Measurements from ENCODE around the gene ZNF827. TPM values are rescaled to one million over a fixed set of nuclear protein-coding genes. Genes with fewer than 3 reads are reported as not detected.

Gene ZNF827
- total RNA-seq, 1 experiment from 2014 or later, result 9.8 TPM

GRCh38 chr4:145881576-145881975 lies 57.0 kb downstream of the ZNF827 start:
- no peak overlapping the region for H3K27ac ChIP-seq (ENCODE audit: low read length)
- no peaks in the 10 kb centered on the region for H3K27me3 ChIP-seq (ENCODE audit: low read length)
- no peak overlapping the region for H2AFZ ChIP-seq (ENCODE audit: low read length)
- H3K79me2 ChIP-seq (ENCODE audit: low read length), result no peaks in the 10 kb centered on the region
- H3K9ac ChIP-seq (ENCODE audit: low read length), result no peak overlapping the region
- no peaks in the 10 kb centered on the region for H3F3A ChIP-seq (ENCODE audit: low read length, unreplicated experiment)
- H3K9me2 ChIP-seq (replicated peaks; ENCODE audit: low read length), result no peaks in the 10 kb centered on the region
- ATAC-seq (no peak), DNase-seq (no peak)
- ChIA-PET CTCF (no interaction called here), POLR2A (ENCODE audit: unreplicated experiment) (no interaction called here)
- BruUV-seq (replicated peaks), result no TSS peak
- H3K36me3 ChIP-seq (ENCODE audit: low read depth, low read length), result no peaks in the 10 kb centered on the region
- intact Hi-C loops (cut with micrococcal nuclease), result no loop called here
- no peaks in the 10 kb centered on the region for H4K20me1 ChIP-seq (ENCODE audit: low read length)
- TF ChIP-seq CTCF (conservative IDR thresholded peaks at IDR 0.05; ENCODE audit: low read depth, low read length) (no peak), EZH2 (IDR thresholded peaks at IDR 0.05; ENCODE audit: low read length, unreplicated experiment) (no peak)
- no peaks in the 10 kb centered on the region for H3K9me3 ChIP-seq (ENCODE audit: low read length)
- no peaks in the 10 kb centered on the region for H3K4me1 ChIP-seq (ENCODE audit: insufficient read depth, low read length)
- no peak overlapping the region for H3K4me2 ChIP-seq (ENCODE audit: low read length)
- no peak overlapping the region for H3K4me3 ChIP-seq (ENCODE audit: low read length)

GRCh38 chr4:145880355-145880960 lies 58.2 kb downstream of the ZNF827 start:
- Histone ChIP-seq H3K79me2 (ENCODE audit: low read length) (no peaks in the 10 kb centered on the region), H3K9me3 (ENCODE audit: low read length) (no peaks in the 10 kb centered on the region), H3K4me2 (ENCODE audit: low read length) (no peak overlapping the region), H3K9ac (ENCODE audit: low read length) (no peak overlapping the region), H3K4me3 (ENCODE audit: low read length) (no peak overlapping the region), H3K36me3 (ENCODE audit: low read depth, low read length) (no peaks in the 10 kb centered on the region), H3K4me1 (ENCODE audit: insufficient read depth, low read length) (no peaks in the 10 kb centered on the region), H4K20me1 (ENCODE audit: low read length) (no peaks in the 10 kb centered on the region), H3F3A (ENCODE audit: low read length, unreplicated experiment) (no peaks in the 10 kb centered on the region), H2AFZ (ENCODE audit: low read length) (no peak overlapping the region), H3K27ac (ENCODE audit: low read length) (no peak overlapping the region), H3K9me2 (replicated peaks; ENCODE audit: low read length) (no peaks in the 10 kb centered on the region), H3K27me3 (ENCODE audit: low read length) (no peaks in the 10 kb centered on the region)
- no peak for ATAC-seq
- no peak for TF ChIP-seq EZH2 (IDR thresholded peaks at IDR 0.05; ENCODE audit: low read length, unreplicated experiment)
- ChIA-PET CTCF (no interaction called here), POLR2A (ENCODE audit: unreplicated experiment) (no interaction called here)
- no TSS peak for BruUV-seq (replicated peaks)
- DNase-seq, result no peak
- intact Hi-C loops (cut with micrococcal nuclease), result no loop called here

GRCh38 chr4:145879598-145879997 lies 59.0 kb downstream of the ZNF827 start:
- Histone ChIP-seq H3K36me3 (ENCODE audit: low read depth, low read length) (no peaks in the 10 kb centered on the region), H2AFZ (ENCODE audit: low read length) (no peak overlapping the region), H3F3A (ENCODE audit: low read length, unreplicated experiment) (no peaks in the 10 kb centered on the region), H3K4me3 (ENCODE audit: low read length) (no peak overlapping the region), H3K9ac (ENCODE audit: low read length) (no peak overlapping the region), H3K79me2 (ENCODE audit: low read length) (no peaks in the 10 kb centered on the region), H3K27me3 (ENCODE audit: low read length) (no peaks in the 10 kb centered on the region), H3K9me3 (ENCODE audit: low read length) (no peaks in the 10 kb centered on the region), H3K27ac (ENCODE audit: low read length) (no peak overlapping the region), H3K4me1 (ENCODE audit: insufficient read depth, low read length) (no peaks in the 10 kb centered on the region), H3K9me2 (replicated peaks; ENCODE audit: low read length) (no peaks in the 10 kb centered on the region), H4K20me1 (ENCODE audit: low read length) (no peaks in the 10 kb centered on the region), H3K4me2 (ENCODE audit: low read length) (no peak overlapping the region)
- ChIA-PET CTCF (no interaction called here), POLR2A (ENCODE audit: unreplicated experiment) (no interaction called here)
- ATAC-seq (no peak), DNase-seq (no peak)
- intact Hi-C loops (cut with micrococcal nuclease), result no loop called here
- TF ChIP-seq EZH2 (IDR thresholded peaks at IDR 0.05; ENCODE audit: low read length, unreplicated experiment) (no peak), CTCF (conservative IDR thresholded peaks at IDR 0.05; ENCODE audit: low read depth, low read length) (no peak), EZH2phosphoT487 (IDR thresholded peaks at IDR 0.05; ENCODE audit: borderline replicate concordance, low read length) (no peak)
- BruUV-seq (replicated peaks), result no TSS peak

All from PC-3 (cell line).